ENCODE data around the gene TPM2.

The TPM2 gene

GRCh38 chr9:35717132-35717870 lies 27.6 kb upstream of the TPM2 start:
- no peak for DNase-seq

DNA sequence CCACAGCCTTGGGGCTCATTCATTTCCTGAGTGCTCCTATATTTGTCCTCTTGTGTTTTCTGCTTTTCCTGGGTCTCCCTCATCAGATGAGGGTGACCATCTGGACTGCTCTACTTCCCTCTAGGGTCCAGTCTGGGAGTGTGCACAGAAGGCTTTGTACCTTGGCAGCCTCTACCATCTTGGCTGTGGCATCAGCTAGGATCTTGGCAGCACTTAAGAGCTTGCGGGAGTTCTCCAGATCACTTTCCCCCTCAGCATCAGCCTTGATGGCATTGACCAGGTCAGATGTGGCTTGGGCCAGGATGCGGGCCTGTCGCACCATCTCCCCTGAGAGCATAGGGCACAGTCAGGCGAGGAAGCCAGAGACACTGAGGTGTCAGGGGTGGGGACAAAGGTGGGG lies 26.5 kb upstream of the TPM2 start:
- DNase-seq: no peak

DNA sequence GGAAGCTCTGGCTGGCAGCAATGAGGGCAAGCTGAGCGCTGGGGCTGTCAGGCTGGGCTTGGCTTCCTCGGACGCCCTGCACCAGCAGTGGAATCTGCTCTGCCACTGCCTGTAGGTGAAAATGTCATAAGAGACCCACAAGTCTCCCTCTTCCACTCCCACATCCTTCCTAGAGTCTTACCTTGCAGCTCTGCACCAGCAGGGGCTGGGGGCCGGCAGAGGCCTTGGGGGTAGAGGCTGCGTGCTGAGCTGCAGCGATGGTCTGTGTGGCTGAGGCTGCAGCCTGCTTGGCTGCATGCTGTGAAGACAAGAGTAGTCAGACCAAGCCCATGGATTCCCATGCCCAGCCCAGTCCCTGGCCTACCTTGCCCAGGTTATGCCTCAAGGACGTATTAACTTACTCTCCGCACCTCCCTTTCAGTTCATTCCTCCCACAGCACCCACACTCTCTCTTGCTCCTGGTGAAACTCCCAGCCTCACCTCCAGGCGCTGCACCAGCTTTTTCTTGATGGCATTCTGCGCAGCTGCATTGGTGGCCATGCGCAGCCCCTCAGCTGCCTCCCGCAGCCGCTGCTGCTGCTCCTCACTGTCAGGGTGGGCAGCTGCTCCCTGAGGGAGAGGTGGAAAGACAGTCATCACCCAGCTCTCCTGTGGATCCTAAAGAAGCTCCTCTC lies 25.0 kb upstream of the TPM2 start:
- no peak for DNase-seq

DNA sequence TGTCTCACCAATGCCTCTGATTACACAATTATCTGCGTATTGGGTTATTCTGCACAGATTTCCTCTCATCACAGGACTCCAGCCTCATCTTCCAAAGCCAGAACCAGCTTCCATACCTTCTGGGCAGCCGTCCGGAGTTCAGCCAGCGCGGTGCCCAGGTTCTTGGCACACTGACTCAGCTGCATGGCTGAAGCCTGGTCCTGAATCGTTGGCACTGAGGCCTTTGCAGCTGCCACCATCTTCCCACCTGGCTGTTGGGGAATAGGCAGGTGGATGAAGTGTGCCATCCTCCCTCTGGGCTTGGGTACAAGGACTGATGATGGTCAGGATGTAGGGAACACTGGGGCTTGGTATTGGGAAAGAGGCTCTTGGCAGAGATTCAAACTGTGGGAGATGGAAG lies 24.4 kb upstream of the TPM2 start:
- no peak for DNase-seq

GRCh38 chr9:35713578-35713977 lies 23.9 kb upstream of the TPM2 start:
- no peak for DNase-seq

GRCh38 chr9:35712762-35713400 lies 23.2 kb upstream of the TPM2 start:
- DNase-seq: no peak

- no peak for DNase-seq
Measured at GRCh38 chr9:35711501-35712428, 22.0 kb upstream of the TPM2 start.

GRCh38 chr9:35710818-35711500 lies 21.2 kb upstream of the TPM2 start:
- no peak for DNase-seq

DNA sequence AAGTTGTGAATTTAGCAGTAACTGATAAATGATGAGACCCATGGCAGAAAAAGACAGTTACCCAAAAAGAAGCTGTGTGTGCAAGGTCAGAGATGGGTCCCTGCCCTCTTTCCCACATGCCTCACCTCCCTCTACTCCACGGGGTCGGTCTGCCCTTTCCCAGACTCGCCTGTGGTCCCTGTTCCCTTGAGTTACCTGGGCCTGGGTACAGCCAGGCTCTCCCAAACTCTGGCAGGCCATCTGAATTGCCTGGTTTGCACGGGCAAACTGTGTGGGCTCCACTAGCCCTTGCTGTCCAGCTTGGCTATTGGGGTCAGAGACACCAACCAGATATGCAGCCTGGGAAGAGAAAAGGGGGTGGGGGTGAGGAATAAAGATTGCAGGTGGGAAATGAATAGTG lies 18.4 kb upstream of the TPM2 start:
- DNase-seq: no peak

DNA sequence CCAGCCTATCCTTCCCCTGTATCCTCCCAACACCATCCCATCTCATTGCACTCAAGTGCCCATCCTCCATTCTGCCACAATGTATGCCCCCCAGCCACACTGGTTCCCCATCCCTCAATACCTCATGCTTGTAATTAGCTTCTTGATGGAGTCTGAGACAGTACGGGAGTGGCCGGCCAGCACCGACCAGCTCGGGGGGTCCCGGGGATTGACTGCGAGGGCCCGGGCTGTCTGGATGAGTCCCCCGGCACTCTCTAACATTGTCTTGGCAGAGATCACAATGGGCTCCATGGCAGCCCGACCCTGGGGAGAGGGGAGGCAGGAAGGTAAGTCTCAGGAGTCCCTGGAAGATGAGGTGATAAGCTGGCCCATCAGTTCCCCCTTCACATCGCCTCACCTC lies 17.2 kb upstream of the TPM2 start:
- DNase-seq: no peak

- no peak for DNase-seq
Measured at GRCh38 chr9:35705836-35706430, 16.2 kb upstream of the TPM2 start.

DNA sequence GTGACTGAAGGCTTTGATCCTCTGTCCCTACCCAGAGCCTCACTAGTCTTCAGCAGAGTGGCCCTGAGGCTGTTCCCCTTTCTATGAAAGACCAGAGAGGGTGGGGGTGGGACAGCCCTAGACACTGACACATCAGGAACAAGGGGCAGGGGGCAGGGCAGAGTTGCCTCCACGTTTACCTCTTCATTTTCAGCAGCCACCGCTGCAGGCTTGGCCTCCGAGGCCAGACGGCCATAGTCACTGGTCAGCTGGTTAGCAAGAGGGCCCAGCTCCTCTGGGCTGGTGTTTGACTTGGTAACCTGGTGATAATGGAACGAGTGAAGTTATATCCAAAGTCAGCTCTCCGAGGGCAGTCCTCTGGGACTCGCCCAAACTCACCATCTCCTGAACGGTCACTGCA lies 15.6 kb upstream of the TPM2 start:
- no peak for DNase-seq

- no peak for DNase-seq
Measured at GRCh38 chr9:35703906-35704672, 14.4 kb upstream of the TPM2 start.

GRCh38 chr9:35702696-35703095 lies 13.0 kb upstream of the TPM2 start:
- no peak for DNase-seq

DNA sequence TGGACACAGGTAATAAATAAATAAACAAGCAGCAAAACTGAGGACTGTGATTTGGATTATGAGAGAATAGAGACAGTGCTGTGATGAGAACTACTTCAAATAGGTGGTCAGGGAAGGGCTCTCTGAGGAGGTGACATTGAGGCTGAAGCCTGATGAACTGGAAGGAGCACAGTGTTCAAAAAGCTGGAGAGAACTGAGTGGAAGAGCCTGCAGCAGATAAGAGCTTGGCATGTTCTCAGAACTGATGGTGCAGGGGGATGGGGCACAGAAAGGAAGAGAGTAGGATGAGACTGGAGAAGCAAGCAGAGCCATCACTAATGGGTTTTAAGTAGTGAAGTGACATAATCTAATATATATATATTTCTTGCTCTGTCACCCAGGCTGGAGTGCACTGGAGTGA lies 11.2 kb upstream of the TPM2 start:
- no peak for DNase-seq

DNA sequence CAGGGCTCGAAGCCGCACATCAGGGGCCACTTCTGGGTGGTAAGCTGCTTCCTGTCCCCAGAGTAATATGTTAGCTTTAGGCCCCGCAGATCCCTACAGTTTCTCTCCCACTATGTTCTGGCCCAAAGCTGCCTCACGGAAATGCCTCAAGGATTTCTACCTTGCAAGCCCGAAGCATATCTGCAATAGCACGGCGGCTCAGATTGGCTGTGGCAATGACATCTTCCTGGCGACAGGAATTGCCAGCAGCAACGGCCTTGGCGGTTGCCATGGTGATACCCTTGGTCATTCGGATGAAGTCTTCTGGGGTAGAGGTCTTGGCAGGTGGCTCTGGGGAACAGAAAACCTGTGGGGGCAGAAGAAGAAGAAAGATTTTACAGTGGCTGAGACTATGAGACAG lies 10.3 kb upstream of the TPM2 start:
- no peak for DNase-seq

DNA sequence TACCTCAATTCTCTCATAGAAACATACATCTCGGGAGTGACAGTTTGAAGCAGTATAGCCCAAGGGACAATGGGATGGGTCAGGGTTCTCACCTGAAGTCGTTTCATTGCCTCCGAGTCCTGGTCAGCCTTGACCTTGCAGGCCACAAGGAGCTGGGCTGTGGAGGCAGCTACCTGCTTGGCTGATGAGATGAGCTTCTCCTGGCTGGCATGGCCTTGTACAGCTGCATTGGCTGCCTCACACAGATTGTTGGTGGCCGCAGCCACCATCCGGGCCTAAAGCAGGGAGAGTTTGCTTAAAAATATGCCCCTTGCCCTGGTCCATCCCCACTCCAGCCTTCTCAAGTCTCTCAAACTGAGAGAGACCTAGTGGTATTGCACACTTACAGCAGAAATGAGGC lies 8.5 kb upstream of the TPM2 start:
- DNase-seq: no peak

GRCh38 chr9:35697486-35697885 lies 7.8 kb upstream of the TPM2 start:
- DNase-seq: no peak

- peak; percentile 34 for DNase-seq
Measured at GRCh38 chr9:35696520-35697215, 6.9 kb upstream of the TPM2 start.

GRCh38 chr9:35695943-35696401 lies 6.2 kb upstream of the TPM2 start:
- DNase-seq: no peak

Data from fibroblast of skin of back (primary cell).